GM12891 (cell line): Measurements from ENCODE around the gene NUFIP2.

Source experiments
- POLR2A ChIP-seq: IDR thresholded peaks from 2 replicates; pipeline ENCODE4 v1.6.1; 2011; ENCODE audit warnings: low read depth, low read length, control low read depth
- POLR2AphosphoS5 ChIP-seq: IDR thresholded peaks from 2 replicates; pipeline ENCODE4 v1.6.1; 2011; ENCODE audit warnings: low read depth, low read length, control low read depth

- TF ChIP-seq POLR2AphosphoS5 (no peak), POLR2A (no peak)
Measured at GRCh38 chr17:29283496-29283895, 10.5 kb downstream of the NUFIP2 start.
